HL-60 (cell line): ENCODE data around the gene PTGIR.

Experiments used
- CTCF ChIP-seq: IDR thresholded peaks from one replicate; pipeline ENCODE4 v1.5.1; 2011; ENCODE audit warnings: low read length, control low read depth, inconsistent platforms; ENCODE audit not compliant: insufficient read depth
- GABPA ChIP-seq: IDR thresholded peaks from 2 replicates; pipeline ENCODE4 v1.6.1; 2012; ENCODE audit warnings: low read depth
- POLR2AphosphoS5 ChIP-seq: IDR thresholded peaks from 2 replicates; pipeline ENCODE4 v1.6.1; 2012; ENCODE audit warnings: low read depth
- REST ChIP-seq: IDR thresholded peaks from 2 replicates; pipeline ENCODE4 v1.6.1; 2012; ENCODE audit warnings: low read depth; ENCODE audit not compliant: insufficient replicate concordance

GRCh38 chr19:46606681-46607447, 18.0 kb downstream of the PTGIR start:
- no peak for TF ChIP-seq CTCF
- no peak for TF ChIP-seq REST
- no peak for TF ChIP-seq GABPA
- TF ChIP-seq POLR2AphosphoS5: no peak
